GM18517 (cell line): ENCODE results near the gene MOV10L1.

Experiments used
- ATAC-seq: cut with Tn5 transposase; IDR thresholded peaks from one replicate; pipeline ENCODE4 v1.9.1; 2021; ENCODE audit warnings: mild to moderate bottlenecking, moderate library complexity; ENCODE audit not compliant: unreplicated experiment

Gene MOV10L1

GRCh38 chr22:50058906-50059880 is 30.6 kb upstream of the MOV10L1 start:
- ATAC-seq, result no peak

- no peak for ATAC-seq
Measured at GRCh38 chr22:50059881-50060262, 29.9 kb upstream of the MOV10L1 start.

- no peak for ATAC-seq
Measured at GRCh38 chr22:50060441-50061140, 29.2 kb upstream of the MOV10L1 start.

GRCh38 chr22:50061141-50061823 is 28.5 kb upstream of the MOV10L1 start:
- no peak for ATAC-seq

- no peak for ATAC-seq
Measured at GRCh38 chr22:50061824-50062355, 27.9 kb upstream of the MOV10L1 start.

GRCh38 chr22:50062509-50063135 is 27.2 kb upstream of the MOV10L1 start:
- ATAC-seq, result no peak

GRCh38 chr22:50063589-50064393 is 26.0 kb upstream of the MOV10L1 start:
- no peak for ATAC-seq

- no peak for ATAC-seq
Measured at GRCh38 chr22:50064453-50064852, 25.4 kb upstream of the MOV10L1 start.

- ATAC-seq, result no peak
Measured at GRCh38 chr22:50067244-50067643, 22.6 kb upstream of the MOV10L1 start.

- no peak for ATAC-seq
Measured at GRCh38 chr22:50068096-50068495, 21.7 kb upstream of the MOV10L1 start.

- no peak for ATAC-seq
Measured at GRCh38 chr22:50070366-50070765, 19.4 kb upstream of the MOV10L1 start.

GRCh38 chr22:50071432-50072166 is 18.2 kb upstream of the MOV10L1 start:
- no peak for ATAC-seq

- ATAC-seq, result no peak
Measured at GRCh38 chr22:50072167-50072555, 17.6 kb upstream of the MOV10L1 start.

- no peak for ATAC-seq
Measured at GRCh38 chr22:50072714-50073538, 16.9 kb upstream of the MOV10L1 start.

- no peak for ATAC-seq
Measured at GRCh38 chr22:50074056-50074455, 15.8 kb upstream of the MOV10L1 start.

- no peak for ATAC-seq
Measured at GRCh38 chr22:50074551-50075530, 15.0 kb upstream of the MOV10L1 start.
